ENCODE data around the gene SMYD3.

SMYD3 gene

GRCh38 chr1:246169019-246169418 is 338.1 kb downstream of the SMYD3 start:
- TF ChIP-seq SIN3A (IDR thresholded peaks at IDR 0.05; ENCODE audit: borderline replicate concordance, insufficient read depth, low read length) = no peak
- no peak for TF ChIP-seq FOXP2 (optimal IDR thresholded peaks at IDR 0.05; ENCODE audit: borderline replicate concordance, extremely low read depth, extremely low read length, insufficient read depth)
- no peak for TF ChIP-seq REST (IDR thresholded peaks at IDR 0.05; ENCODE audit: insufficient read depth in 1 of 2, low read depth in 2 of 2, low read length in 2 of 2)
- TF ChIP-seq POLR2AphosphoS5 (IDR thresholded peaks at IDR 0.05; ENCODE audit: low read depth, low read length) = no peak

GRCh38 chr1:246166841-246167240 is 340.2 kb downstream of the SMYD3 start:
- TF ChIP-seq REST (IDR thresholded peaks at IDR 0.05; ENCODE audit: insufficient read depth in 1 of 2, low read depth in 2 of 2, low read length in 2 of 2) (no peak), TAF1 (IDR thresholded peaks at IDR 0.05; ENCODE audit: borderline replicate concordance, insufficient read depth, low read length) (no peak), SIN3A (IDR thresholded peaks at IDR 0.05; ENCODE audit: borderline replicate concordance, insufficient read depth, low read length) (no peak), FOXP2 (optimal IDR thresholded peaks at IDR 0.05; ENCODE audit: borderline replicate concordance, extremely low read depth, extremely low read length, insufficient read depth) (no peak), POLR2AphosphoS5 (IDR thresholded peaks at IDR 0.05; ENCODE audit: low read depth, low read length) (no peak)

- TF ChIP-seq SIN3A (IDR thresholded peaks at IDR 0.05; ENCODE audit: borderline replicate concordance, insufficient read depth, low read length) (no peak), FOXP2 (optimal IDR thresholded peaks at IDR 0.05; ENCODE audit: borderline replicate concordance, extremely low read depth, extremely low read length, insufficient read depth) (no peak), TAF1 (IDR thresholded peaks at IDR 0.05; ENCODE audit: borderline replicate concordance, insufficient read depth, low read length) (no peak), REST (IDR thresholded peaks at IDR 0.05; ENCODE audit: insufficient read depth in 1 of 2, low read depth in 2 of 2, low read length in 2 of 2) (no peak), POLR2AphosphoS5 (IDR thresholded peaks at IDR 0.05; ENCODE audit: low read depth, low read length) (no peak)
Measured at GRCh38 chr1:246165826-246166709, 341.0 kb downstream of the SMYD3 start.

GRCh38 chr1:246164764-246165163 is 342.3 kb downstream of the SMYD3 start:
- TF ChIP-seq FOXP2 (optimal IDR thresholded peaks at IDR 0.05; ENCODE audit: borderline replicate concordance, extremely low read depth, extremely low read length, insufficient read depth) (no peak), REST (IDR thresholded peaks at IDR 0.05; ENCODE audit: insufficient read depth in 1 of 2, low read depth in 2 of 2, low read length in 2 of 2) (no peak), SIN3A (IDR thresholded peaks at IDR 0.05; ENCODE audit: borderline replicate concordance, insufficient read depth, low read length) (no peak), POLR2AphosphoS5 (IDR thresholded peaks at IDR 0.05; ENCODE audit: low read depth, low read length) (no peak), TAF1 (IDR thresholded peaks at IDR 0.05; ENCODE audit: borderline replicate concordance, insufficient read depth, low read length) (no peak)
